Mesothelial cell of epicardium (in vitro differentiated cells): ENCODE measurements around the gene PXK. TPM values are rescaled to one million over a fixed set of nuclear protein-coding genes. Genes with fewer than 3 reads are reported as not detected.

Experiments
- DNase-seq, 2 experiments: peaks; one replicate each; pipeline ENCODE4 v3.0.0; 2021; ENCODE audit warnings: low spot score in 2 of 2; ENCODE audit not compliant: unreplicated experiment in 2 of 2
- H3K27ac Mint-ChIP-seq: 2 replicates; pipeline ENCODE4 v1.8.0; 2021; ENCODE audit warnings: mixed read lengths
- H3K27me3 Mint-ChIP-seq: 2 replicates; pipeline ENCODE4 v1.8.0; 2021; ENCODE audit warnings: low read depth, mixed read lengths
- H3K36me3 Mint-ChIP-seq: 2 replicates; pipeline ENCODE4 v1.8.0; 2021; ENCODE audit warnings: mixed read lengths
- H3K4me1 Mint-ChIP-seq: 2 replicates; pipeline ENCODE4 v1.8.0; 2021; ENCODE audit warnings: mixed read lengths
- H3K4me3 Mint-ChIP-seq: 2 replicates; pipeline ENCODE4 v1.8.0; 2021; ENCODE audit warnings: mild to moderate bottlenecking, moderate library complexity, mixed read lengths
- H3K9me3 Mint-ChIP-seq: 2 replicates; pipeline ENCODE4 v1.8.0; 2021; ENCODE audit warnings: mixed read lengths
- total RNA-seq: library from RNA; stranded (reverse); gene quantifications from 3 replicates; pipeline ENCODE4 v1.2.1, GENCODE V29; 2021
- TF ChIP-seq, protein P1 (sequence below): fragments of 200-600 bp; sonication (generic); IDR thresholded peaks from one replicate; pipeline ENCODE4 v1.5.0; 2021; ENCODE audit warnings: antibody characterized with exemption; ENCODE audit not compliant: unreplicated experiment

Gene PXK
- total RNA-seq, 1 donor from 2014 or later = 15.9 TPM

DNA sequence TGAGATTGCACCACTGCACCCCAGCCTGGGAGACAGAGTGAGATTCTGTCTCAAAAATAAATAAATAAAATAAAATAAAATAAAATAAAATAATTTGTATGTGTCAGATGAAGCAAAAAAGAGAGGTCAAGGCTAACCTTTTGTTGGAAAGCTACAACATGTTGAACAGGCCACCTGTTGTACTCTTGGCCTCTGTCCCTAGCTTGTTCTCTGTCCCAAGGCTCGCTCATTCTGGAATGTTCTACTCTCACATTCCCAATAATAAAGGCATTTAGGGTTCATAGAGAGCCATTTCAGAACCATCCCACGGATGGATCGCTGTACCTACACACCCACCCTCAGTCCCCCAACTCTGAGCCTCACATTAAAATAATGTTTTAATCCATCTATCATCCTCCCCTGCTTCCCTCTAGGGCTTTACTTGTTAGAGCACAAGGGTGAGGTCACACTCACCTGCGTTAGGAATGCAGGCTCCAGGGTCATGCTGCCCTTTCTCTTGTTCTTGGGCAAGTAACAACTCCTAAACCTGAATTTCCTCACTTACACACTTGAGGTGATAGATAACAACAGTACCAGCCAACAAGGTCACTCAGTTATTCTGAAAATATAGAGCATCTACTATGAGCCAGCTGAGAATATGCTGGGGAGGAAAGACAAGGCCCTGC is 134.3 kb downstream of the PXK start:
- no peak overlapping the region for H3K4me3 Mint-ChIP-seq
- H3K9me3 Mint-ChIP-seq = no peaks in the 10 kb centered on the region
- no peak for DNase-seq
- peaks cover 33% of the 10 kb centered on the region for H3K4me1 Mint-ChIP-seq
- TF ChIP-seq, protein P1, sequence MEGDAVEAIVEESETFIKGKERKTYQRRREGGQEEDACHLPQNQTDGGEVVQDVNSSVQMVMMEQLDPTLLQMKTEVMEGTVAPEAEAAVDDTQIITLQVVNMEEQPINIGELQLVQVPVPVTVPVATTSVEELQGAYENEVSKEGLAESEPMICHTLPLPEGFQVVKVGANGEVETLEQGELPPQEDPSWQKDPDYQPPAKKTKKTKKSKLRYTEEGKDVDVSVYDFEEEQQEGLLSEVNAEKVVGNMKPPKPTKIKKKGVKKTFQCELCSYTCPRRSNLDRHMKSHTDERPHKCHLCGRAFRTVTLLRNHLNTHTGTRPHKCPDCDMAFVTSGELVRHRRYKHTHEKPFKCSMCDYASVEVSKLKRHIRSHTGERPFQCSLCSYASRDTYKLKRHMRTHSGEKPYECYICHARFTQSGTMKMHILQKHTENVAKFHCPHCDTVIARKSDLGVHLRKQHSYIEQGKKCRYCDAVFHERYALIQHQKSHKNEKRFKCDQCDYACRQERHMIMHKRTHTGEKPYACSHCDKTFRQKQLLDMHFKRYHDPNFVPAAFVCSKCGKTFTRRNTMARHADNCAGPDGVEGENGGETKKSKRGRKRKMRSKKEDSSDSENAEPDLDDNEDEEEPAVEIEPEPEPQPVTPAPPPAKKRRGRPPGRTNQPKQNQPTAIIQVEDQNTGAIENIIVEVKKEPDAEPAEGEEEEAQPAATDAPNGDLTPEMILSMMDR = no peak
- no peaks in the 10 kb centered on the region for H3K36me3 Mint-ChIP-seq
- H3K27ac Mint-ChIP-seq = no peak overlapping the region
- H3K27me3 Mint-ChIP-seq = no peaks in the 10 kb centered on the region

DNA sequence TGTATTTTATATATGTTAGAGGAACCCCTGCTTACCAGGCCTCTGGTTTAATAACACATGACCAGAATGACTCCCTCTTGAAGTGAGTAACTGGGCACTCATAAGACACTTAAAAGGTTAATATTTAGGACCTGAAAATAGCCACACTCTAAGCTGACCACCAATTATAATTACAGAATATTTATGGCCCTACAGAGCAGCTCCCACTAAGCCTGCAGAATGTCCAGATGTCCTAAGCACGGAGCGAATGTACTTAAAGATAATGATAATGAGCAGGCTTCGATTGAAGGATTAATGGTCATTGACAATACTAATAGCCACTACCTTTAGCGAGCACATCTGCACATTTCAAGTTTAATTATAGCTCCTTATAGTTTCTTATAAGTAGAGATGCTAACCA is 136.4 kb downstream of the PXK start:
- TF ChIP-seq, protein P1 = no peak
- Mint-ChIP-seq H3K4me3 (no peak overlapping the region), H3K27me3 (no peaks in the 10 kb centered on the region), H3K4me1 (peaks cover 28% of the 10 kb centered on the region), H3K36me3 (no peaks in the 10 kb centered on the region), H3K27ac (no peak overlapping the region), H3K9me3 (no peaks in the 10 kb centered on the region)
- DNase-seq = no peak

DNA sequence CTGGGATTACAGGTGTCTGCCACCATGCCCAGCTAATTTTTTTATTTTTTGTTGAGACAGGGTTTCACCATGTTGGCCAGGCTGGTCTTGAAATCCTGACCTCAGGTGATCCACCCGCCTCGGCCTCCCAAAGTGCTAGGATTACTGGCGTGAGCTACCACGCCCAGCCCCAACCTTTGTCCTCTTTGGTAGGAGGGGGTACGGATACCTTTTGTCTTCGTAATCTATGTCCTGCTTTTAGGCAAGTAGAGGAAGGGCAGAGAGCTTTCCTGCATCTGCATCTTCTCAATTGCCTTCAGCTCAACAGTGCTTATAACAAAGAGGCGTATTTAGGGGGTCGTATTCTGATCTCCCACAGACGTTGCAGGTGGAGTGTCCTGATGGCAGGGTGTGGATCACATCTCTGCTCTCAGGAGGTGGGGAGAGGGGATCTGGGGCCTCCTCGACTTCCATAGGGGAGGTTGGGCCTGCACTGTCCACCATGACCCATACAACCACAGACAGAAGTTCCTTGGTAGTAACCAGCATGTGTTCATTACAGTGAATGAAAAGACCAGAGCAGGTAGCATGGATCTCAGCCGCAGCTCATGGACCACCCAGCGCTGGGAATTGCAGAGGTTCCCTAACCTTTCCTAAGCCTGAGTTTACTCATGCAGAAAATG is 137.8 kb downstream of the PXK start:
- TF ChIP-seq, protein P1 = no peak
- H3K27ac Mint-ChIP-seq = peak overlapping the region; percentile 83
- H3K9me3 Mint-ChIP-seq = no peaks in the 10 kb centered on the region
- DNase-seq = no peak
- no peak overlapping the region for H3K4me3 Mint-ChIP-seq
- H3K4me1 Mint-ChIP-seq = peaks cover 30% of the 10 kb centered on the region
- H3K27me3 Mint-ChIP-seq = no peaks in the 10 kb centered on the region
- H3K36me3 Mint-ChIP-seq = no peaks in the 10 kb centered on the region

DNA sequence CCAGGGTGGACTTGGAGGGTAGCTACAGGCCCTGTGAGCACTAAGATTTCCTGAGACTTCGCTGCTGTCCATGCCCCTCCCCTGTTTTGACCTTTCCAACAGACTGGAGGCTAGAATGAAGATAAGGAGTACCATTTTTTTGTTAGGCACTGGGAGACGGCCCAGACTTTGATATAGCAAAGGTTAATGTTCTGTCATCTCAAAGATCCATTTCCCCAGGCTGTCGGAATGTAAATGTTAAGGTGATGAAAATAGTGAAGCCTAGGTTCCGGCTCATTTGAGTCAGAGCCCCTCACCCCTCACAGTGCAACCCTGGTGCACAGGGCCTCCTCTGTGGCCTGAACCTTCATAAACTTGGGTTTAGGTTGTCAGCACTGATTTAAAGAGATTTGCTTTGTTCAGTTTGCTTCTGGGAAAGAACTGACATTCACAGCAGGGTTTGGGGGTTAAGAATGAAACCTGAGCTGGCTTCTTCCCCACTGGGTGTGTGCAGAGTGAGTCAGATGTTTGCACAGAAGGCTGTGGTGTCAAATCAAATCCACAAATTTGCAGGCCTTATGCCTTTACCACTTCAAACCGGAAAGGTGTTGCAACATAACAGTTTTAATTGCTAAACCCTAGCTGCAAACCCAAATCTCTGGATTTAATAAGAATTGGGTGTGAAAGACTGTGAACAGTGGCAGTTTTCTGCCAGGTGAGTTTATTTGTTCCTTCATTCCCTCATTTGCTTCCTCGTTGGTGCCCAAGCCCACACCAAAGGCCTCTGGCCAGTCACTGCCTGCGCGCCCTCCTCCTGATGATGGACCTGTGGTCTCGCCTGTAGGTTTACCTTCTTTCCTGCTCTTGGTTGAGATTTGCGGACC is 138.6 kb downstream of the PXK start:
- H3K27me3 Mint-ChIP-seq = no peaks in the 10 kb centered on the region
- peaks cover 30% of the 10 kb centered on the region for H3K4me1 Mint-ChIP-seq
- TF ChIP-seq, protein P1 = no peak
- no peak overlapping the region for H3K4me3 Mint-ChIP-seq
- no peaks in the 10 kb centered on the region for H3K36me3 Mint-ChIP-seq
- no peaks in the 10 kb centered on the region for H3K9me3 Mint-ChIP-seq
- peak overlapping the region; percentile 89 for H3K27ac Mint-ChIP-seq
- DNase-seq = no peak

DNA sequence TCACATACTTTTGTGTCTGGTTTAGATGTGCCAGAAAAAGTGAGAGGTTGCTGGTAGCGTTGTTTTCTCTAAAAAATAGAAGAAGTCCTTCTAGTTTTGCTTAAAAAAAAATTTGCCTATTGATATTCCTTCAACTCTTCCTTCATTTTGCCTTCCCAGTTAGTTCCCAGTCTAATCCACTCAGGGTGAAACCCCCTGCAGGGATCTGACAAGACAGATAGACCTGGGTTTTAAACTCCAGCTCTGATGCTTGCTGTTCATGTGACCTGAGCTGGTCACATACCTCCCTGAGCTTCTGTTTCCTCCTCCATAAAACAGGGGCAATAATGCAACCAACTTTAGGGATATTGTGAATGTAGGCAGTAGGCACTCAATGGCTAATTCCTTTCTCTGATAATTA is 140.6 kb downstream of the PXK start:
- H3K27ac Mint-ChIP-seq = peak overlapping the region; percentile 68
- no peak overlapping the region for H3K4me3 Mint-ChIP-seq
- H3K27me3 Mint-ChIP-seq = no peaks in the 10 kb centered on the region
- TF ChIP-seq, protein P1 = no peak
- peaks cover 30% of the 10 kb centered on the region for H3K4me1 Mint-ChIP-seq
- DNase-seq = no peak
- no peaks in the 10 kb centered on the region for H3K36me3 Mint-ChIP-seq
- no peaks in the 10 kb centered on the region for H3K9me3 Mint-ChIP-seq
